ENCODE results near the gene FBRSL1.

DNA sequence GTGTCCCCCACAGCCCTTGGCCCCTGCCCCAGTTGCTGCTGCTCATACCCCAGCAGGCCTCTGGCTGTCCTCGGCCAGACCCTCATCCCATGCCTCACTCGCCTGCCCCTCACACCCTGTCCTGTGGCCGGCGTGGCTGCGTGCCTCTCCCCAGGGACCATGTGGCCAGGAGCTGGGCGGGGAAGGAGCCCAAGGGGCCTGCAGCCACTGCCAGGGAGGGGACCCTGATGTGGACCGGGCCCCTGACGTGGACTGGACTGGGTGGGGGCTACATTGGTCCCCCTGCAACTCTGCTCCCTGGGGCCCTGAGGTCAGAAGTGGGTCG is 10.9 kb downstream of the FBRSL1 start:
- TF ChIP-seq, protein P1, sequence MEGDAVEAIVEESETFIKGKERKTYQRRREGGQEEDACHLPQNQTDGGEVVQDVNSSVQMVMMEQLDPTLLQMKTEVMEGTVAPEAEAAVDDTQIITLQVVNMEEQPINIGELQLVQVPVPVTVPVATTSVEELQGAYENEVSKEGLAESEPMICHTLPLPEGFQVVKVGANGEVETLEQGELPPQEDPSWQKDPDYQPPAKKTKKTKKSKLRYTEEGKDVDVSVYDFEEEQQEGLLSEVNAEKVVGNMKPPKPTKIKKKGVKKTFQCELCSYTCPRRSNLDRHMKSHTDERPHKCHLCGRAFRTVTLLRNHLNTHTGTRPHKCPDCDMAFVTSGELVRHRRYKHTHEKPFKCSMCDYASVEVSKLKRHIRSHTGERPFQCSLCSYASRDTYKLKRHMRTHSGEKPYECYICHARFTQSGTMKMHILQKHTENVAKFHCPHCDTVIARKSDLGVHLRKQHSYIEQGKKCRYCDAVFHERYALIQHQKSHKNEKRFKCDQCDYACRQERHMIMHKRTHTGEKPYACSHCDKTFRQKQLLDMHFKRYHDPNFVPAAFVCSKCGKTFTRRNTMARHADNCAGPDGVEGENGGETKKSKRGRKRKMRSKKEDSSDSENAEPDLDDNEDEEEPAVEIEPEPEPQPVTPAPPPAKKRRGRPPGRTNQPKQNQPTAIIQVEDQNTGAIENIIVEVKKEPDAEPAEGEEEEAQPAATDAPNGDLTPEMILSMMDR (IDR thresholded peaks at IDR 0.05; ENCODE audit: low read depth, low read length, missing input control) = no peak
- TF ChIP-seq RAD21 (IDR thresholded peaks at IDR 0.05) = no peak
- TF ChIP-seq, protein P2, sequence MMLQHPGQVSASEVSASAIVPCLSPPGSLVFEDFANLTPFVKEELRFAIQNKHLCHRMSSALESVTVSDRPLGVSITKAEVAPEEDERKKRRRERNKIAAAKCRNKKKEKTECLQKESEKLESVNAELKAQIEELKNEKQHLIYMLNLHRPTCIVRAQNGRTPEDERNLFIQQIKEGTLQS (IDR thresholded peaks at IDR 0.05) = no peak
- TF ChIP-seq, protein P3, sequence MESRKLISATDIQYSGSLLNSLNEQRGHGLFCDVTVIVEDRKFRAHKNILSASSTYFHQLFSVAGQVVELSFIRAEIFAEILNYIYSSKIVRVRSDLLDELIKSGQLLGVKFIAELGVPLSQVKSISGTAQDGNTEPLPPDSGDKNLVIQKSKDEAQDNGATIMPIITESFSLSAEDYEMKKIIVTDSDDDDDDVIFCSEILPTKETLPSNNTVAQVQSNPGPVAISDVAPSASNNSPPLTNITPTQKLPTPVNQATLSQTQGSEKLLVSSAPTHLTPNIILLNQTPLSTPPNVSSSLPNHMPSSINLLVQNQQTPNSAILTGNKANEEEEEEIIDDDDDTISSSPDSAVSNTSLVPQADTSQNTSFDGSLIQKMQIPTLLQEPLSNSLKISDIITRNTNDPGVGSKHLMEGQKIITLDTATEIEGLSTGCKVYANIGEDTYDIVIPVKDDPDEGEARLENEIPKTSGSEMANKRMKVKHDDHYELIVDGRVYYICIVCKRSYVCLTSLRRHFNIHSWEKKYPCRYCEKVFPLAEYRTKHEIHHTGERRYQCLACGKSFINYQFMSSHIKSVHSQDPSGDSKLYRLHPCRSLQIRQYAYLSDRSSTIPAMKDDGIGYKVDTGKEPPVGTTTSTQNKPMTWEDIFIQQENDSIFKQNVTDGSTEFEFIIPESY (IDR thresholded peaks at IDR 0.05) = no peak
- no peak for TF ChIP-seq SP1 (IDR thresholded peaks at IDR 0.05)
- TF ChIP-seq JUND (IDR thresholded peaks at IDR 0.05) = no peak
- TF ChIP-seq EGR1 (IDR thresholded peaks at IDR 0.05; ENCODE audit: low read depth in 2 of 2) = no peak
- TF ChIP-seq, protein P4, sequence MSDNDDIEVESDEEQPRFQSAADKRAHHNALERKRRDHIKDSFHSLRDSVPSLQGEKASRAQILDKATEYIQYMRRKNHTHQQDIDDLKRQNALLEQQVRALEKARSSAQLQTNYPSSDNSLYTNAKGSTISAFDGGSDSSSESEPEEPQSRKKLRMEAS (IDR thresholded peaks at IDR 0.05) = no peak
- no peak for TF ChIP-seq HNF4G (IDR thresholded peaks at IDR 0.05)
- no peak for TF ChIP-seq GABPA (IDR thresholded peaks at IDR 0.05 in 1 of 2, conservative IDR thresholded peaks at IDR 0.05 in 1 of 2)
- no peak for TF ChIP-seq NR2F2 (IDR thresholded peaks at IDR 0.05)
- no peak for TF ChIP-seq YY1 (IDR thresholded peaks at IDR 0.05)

Measured in liver (tissue), 3 donors.